ENCODE results near the gene CFB. TPM values are rescaled to one million over a fixed set of nuclear protein-coding genes. Genes with fewer than 3 reads are reported as not detected.

Gene CFB
- total RNA-seq, 1 experiment from 2014 or later, result 5.6 TPM

GRCh38 chr6:31952890-31953289 lies 7.0 kb downstream of the CFB start:
- TF ChIP-seq REST (IDR thresholded peaks at IDR 0.05; ENCODE audit: insufficient read depth in 1 of 2, low read depth in 2 of 2, low read length in 1 of 2) (no peak), TCF7L2 (IDR thresholded peaks at IDR 0.05; ENCODE audit: low read depth, low read length) (no peak), SIN3A (IDR thresholded peaks at IDR 0.05; ENCODE audit: borderline replicate concordance, insufficient read depth, low read depth, low read length) (no peak), POLR2AphosphoS5 (IDR thresholded peaks at IDR 0.05; ENCODE audit: low read depth, low read length) (no peak), CTCF (IDR thresholded peaks at IDR 0.05) (no peak)
- Histone ChIP-seq H3K36me3 (ENCODE audit: control insufficient read depth, insufficient read depth, low read length) (peaks cover 20% of the 10 kb centered on the region), H3K27ac (ENCODE audit: low read length) (no peak overlapping the region), H3K9me3 (ENCODE audit: control insufficient read depth, insufficient read depth, low read depth, low read length) (no peaks in the 10 kb centered on the region), H3K4me1 (ENCODE audit: control insufficient read depth, insufficient read depth, low read length) (peaks cover 6% of the 10 kb centered on the region), H3K27me3 (ENCODE audit: control insufficient read depth, insufficient read depth, low read length) (no peaks in the 10 kb centered on the region), H3K4me3 (ENCODE audit: low read depth in 2 of 2, low read length in 2 of 2) (no peak overlapping the region)
- in situ Hi-C loops (cut with HindIII; ENCODE audit: low pct_unique_long_range_greater_than_20kb, low sequenced_read_pairs) (no loop called here), intact Hi-C loops (cut with micrococcal nuclease; ENCODE audit: unreplicated experiment) (no loop called here)
- ATAC-seq, result no peak; the same call in 1 of the 2 replicates
- ChIA-PET POLR2A (no interaction called here), CTCF (interaction anchor here (0.8 to 1.6 kb wide), 3 partner anchors 29 to 180 kb away, joined by 3 to 5 read pairs (median 4); no protein-coding TSS in a partner anchor)
- no peak for DNase-seq (ENCODE audit: low read depth, low spot score)
- BruUV-seq (replicated peaks), result no TSS peak

GRCh38 chr6:31954511-31954910 lies 8.6 kb downstream of the CFB start:
- Histone ChIP-seq H3K4me3 (ENCODE audit: low read depth in 2 of 2, low read length in 2 of 2) (no peak overlapping the region), H3K27ac (ENCODE audit: low read length) (no peak overlapping the region), H3K27me3 (ENCODE audit: control insufficient read depth, insufficient read depth, low read length) (no peaks in the 10 kb centered on the region), H3K9me3 (ENCODE audit: control insufficient read depth, insufficient read depth, low read depth, low read length) (no peaks in the 10 kb centered on the region), H3K36me3 (ENCODE audit: control insufficient read depth, insufficient read depth, low read length) (peaks cover 27% of the 10 kb centered on the region), H3K4me1 (ENCODE audit: control insufficient read depth, insufficient read depth, low read length) (peaks cover 11% of the 10 kb centered on the region)
- DNase-seq (ENCODE audit: low read depth, low spot score) (no peak), ATAC-seq (no peak)
- POLR2A ChIA-PET, result no interaction called here
- TF ChIP-seq TCF7L2 (IDR thresholded peaks at IDR 0.05; ENCODE audit: low read depth, low read length) (no peak), POLR2AphosphoS5 (IDR thresholded peaks at IDR 0.05; ENCODE audit: low read depth, low read length) (no peak), SIN3A (IDR thresholded peaks at IDR 0.05; ENCODE audit: borderline replicate concordance, insufficient read depth, low read depth, low read length) (no peak), CTCF (IDR thresholded peaks at IDR 0.05) (no peak), REST (IDR thresholded peaks at IDR 0.05; ENCODE audit: insufficient read depth in 1 of 2, low read depth in 2 of 2, low read length in 1 of 2) (no peak)
- in situ Hi-C loops (cut with HindIII; ENCODE audit: low pct_unique_long_range_greater_than_20kb, low sequenced_read_pairs), result no loop called here
- CTCF ChIA-PET, result no interaction called here
- TSS peak; percentile 12 for BruUV-seq (replicated peaks)
- intact Hi-C loops (cut with micrococcal nuclease; ENCODE audit: unreplicated experiment), result no loop called here

Data from Panc1 (cell line).